Endothelial cell of umbilical vein (primary cell): ENCODE results near the gene JARID2. TPM values are rescaled to one million over a fixed set of nuclear protein-coding genes. Genes with fewer than 3 reads are reported as not detected.

Source experiments
- BruUV-seq: library from RNA; stranded (reverse); fragments of 400-500 nt; replicated peaks from 2 replicates; lab custom pipeline; 2021; lab: Mats Ljungman, UMichigan
- CTCF ChIA-PET: fragments of 300-600, 350-600 bp; sonication (Branson Sonifier 250); formaldehyde crosslinking; loops from one replicate; lab custom pipeline; 2021; ENCODE audit warnings: antibody characterized with exemption, inconsistent platforms; lab: Charles Lee
- POLR2A ChIA-PET: fragments of 300-600, 350-600 bp; sonication (Branson Sonifier 250); formaldehyde crosslinking; loops from one replicate; lab custom pipeline; 2021; ENCODE audit warnings: antibody characterized with exemption, inconsistent platforms; lab: Charles Lee
- DNase-seq: peaks from one replicate; pipeline ENCODE4 v3.0.0-alpha.2; 2011; ENCODE audit warnings: low read depth, low spot score
- FAIRE-seq: peaks from 2 replicates; lab custom pipeline; 2011; peaks lifted over from hg19 to GRCh38; lab: Jason Lieb, UNC
- H2AFZ ChIP-seq: 2 replicates; pipeline ENCODE4 v1.6.0; 2012; ENCODE audit warnings: low read depth, low read length, control low read depth, inconsistent platforms
- H3K27ac ChIP-seq: 2 replicates; pipeline ENCODE4 v1.5.1; 2011; ENCODE audit warnings: low read depth, mild to moderate bottlenecking, control low read depth, low read length, moderate library complexity; ENCODE audit not compliant: insufficient read depth
- H3K27me3 ChIP-seq, 2 experiments: 2 replicates each; pipeline versions ENCODE4 v1.6.0 to v1.6.1; 2011; ENCODE audit warnings: low read length in 2 of 2, mixed read lengths in 1 of 2; ENCODE audit not compliant: control insufficient read depth in 2 of 2, insufficient read depth in 2 of 2
- H3K36me3 ChIP-seq, 2 experiments: 2 replicates in 1 of 2; 3 replicates in 1 of 2; pipeline ENCODE4 v1.5.1; 2011; ENCODE audit warnings: low read length in 2 of 2, mild to moderate bottlenecking in 1 of 2, moderate library complexity in 1 of 2; ENCODE audit not compliant: control insufficient read depth in 2 of 2, insufficient read depth in 2 of 2; ENCODE audit errors: extremely low read depth in 1 of 2
- H3K4me1 ChIP-seq: 3 replicates; pipeline ENCODE4 v1.5.1; 2011; ENCODE audit warnings: mild to moderate bottlenecking, low read length; ENCODE audit not compliant: control insufficient read depth, insufficient read depth; ENCODE audit errors: extremely low read depth
- H3K4me2 ChIP-seq: 2 replicates; pipeline ENCODE4 v1.6.1; 2011; ENCODE audit warnings: low read length, control low read depth, mixed read lengths; ENCODE audit not compliant: insufficient read depth
- H3K4me3 ChIP-seq, 3 experiments: fragments of 200-600 bp in 1 of 3; sonication (generic), shearing (Covaris generic) in 1 of 3; replicated peaks in 1 of 3; 2 replicates each; pipeline ENCODE4 v1.5.1; 2011 to 2016; ENCODE audit warnings: control low read depth in 3 of 3, low read length in 3 of 3, mild to moderate bottlenecking in 2 of 3, inconsistent platforms in 1 of 3, low read depth in 1 of 3, moderate library complexity in 1 of 3; ENCODE audit not compliant: insufficient read depth in 1 of 3
- H3K79me2 ChIP-seq: 2 replicates; pipeline ENCODE4 v1.6.0; 2012; ENCODE audit warnings: low read length, inconsistent platforms; ENCODE audit not compliant: control insufficient read depth, insufficient read depth
- H3K9ac ChIP-seq: replicated peaks from 2 replicates; pipeline ENCODE3; 2011; ENCODE audit warnings: low read length, control low read depth; ENCODE audit not compliant: insufficient read depth; ENCODE audit errors: extremely low read depth
- H3K9me1 ChIP-seq: replicated peaks from 3 replicates; pipeline ENCODE4 v1.6.0; 2011; ENCODE audit warnings: mild to moderate bottlenecking, low read length; ENCODE audit not compliant: control insufficient read depth, insufficient read depth; ENCODE audit errors: extremely low read depth
- H3K9me3 ChIP-seq: replicated peaks from 2 replicates; pipeline ENCODE4 v1.5.1; 2012; ENCODE audit warnings: low read length, inconsistent platforms; ENCODE audit not compliant: control insufficient read depth, insufficient read depth
- H4K20me1 ChIP-seq: replicated peaks from 2 replicates; pipeline ENCODE3; 2011; ENCODE audit warnings: mild to moderate bottlenecking, low read length; ENCODE audit not compliant: control insufficient read depth, insufficient read depth; ENCODE audit errors: extremely low read depth
- CTCF ChIP-seq, 2 donors: IDR thresholded peaks; 1 replicate in 1 of 2; 2 replicates in 1 of 2; pipeline ENCODE4 v1.5.1; 2011; ENCODE audit warnings: low read length in 2 of 2, mild to moderate bottlenecking in 2 of 2, moderate library complexity in 2 of 2, control low read depth in 1 of 2, inconsistent platforms in 1 of 2, low read depth in 1 of 2; ENCODE audit not compliant: insufficient read depth in 1 of 2; ENCODE audit errors: extremely low read depth in 1 of 2
- EZH2 ChIP-seq: IDR thresholded peaks from 2 replicates; pipeline ENCODE4 v1.6.1; 2012; ENCODE audit warnings: borderline replicate concordance, low read depth, mild to moderate bottlenecking, moderate library complexity, low read length, inconsistent platforms; ENCODE audit not compliant: severe bottlenecking
- FOS ChIP-seq: IDR thresholded peaks from 2 replicates; pipeline ENCODE4 v1.6.1; 2011; ENCODE audit warnings: mild to moderate bottlenecking, low read length, moderate library complexity, borderline replicate concordance; ENCODE audit not compliant: insufficient read depth
- GATA2 ChIP-seq: IDR thresholded peaks from 2 replicates; pipeline ENCODE4 v1.7.0; 2011; ENCODE audit warnings: low read depth, mild to moderate bottlenecking, moderate library complexity, mixed read lengths, low read length; ENCODE audit not compliant: insufficient read length, insufficient read depth
- JUN ChIP-seq: IDR thresholded peaks from 2 replicates; pipeline ENCODE4 v1.6.1; 2011; ENCODE audit warnings: borderline replicate concordance, low read depth; ENCODE audit not compliant: insufficient read length, insufficient read depth
- MAX ChIP-seq: IDR thresholded peaks from 2 replicates; pipeline ENCODE4 v1.6.1; 2011; ENCODE audit not compliant: insufficient read depth, insufficient read length
- MYC ChIP-seq: IDR thresholded peaks from one replicate; pipeline ENCODE4 v1.6.1; 2011; ENCODE audit warnings: mild to moderate bottlenecking, low read depth, low read length
- POLR2A ChIP-seq: IDR thresholded peaks from 2 replicates; pipeline ENCODE4 v1.6.1; 2012; ENCODE audit warnings: low read depth, mild to moderate bottlenecking, control low read depth, low read length
- POLR2AphosphoS5 ChIP-seq: IDR thresholded peaks from 2 replicates; pipeline ENCODE4 v1.6.1; 2012; ENCODE audit warnings: low read depth, mild to moderate bottlenecking, control low read depth, low read length, moderate library complexity; ENCODE audit not compliant: insufficient read depth
- dilution Hi-C: fragments of 300-500 bp; cut with MboI; formaldehyde crosslinking; loops from one replicate; pipeline ENCODE4 v1.15.0; 2019; ENCODE audit warnings: low sequenced_read_pairs; ENCODE audit not compliant: extremely low pct_ligation_motif_present
- intact Hi-C: fragments of 100-400 bp; cut with micrococcal nuclease; formaldehyde crosslinking; loops from one replicate; pipeline ENCODE4 v1.10.0; 2022
- polyA plus RNA-seq, 4 experiments: library from polyadenylated mRNA; depleted of rRNA in 3 of 4; stranded (reverse) in 3 of 4; unstranded in 1 of 4; fragments of >200 nt; gene quantifications; 2 replicates each; pipeline versions ENCODE4 v1.2.1 to v1.2.3, GENCODE V29; 2011 to 2012; ENCODE audit warnings: missing spikeins in 1 of 4
- total RNA-seq: library from RNA; stranded (reverse); gene quantifications from 2 replicates; pipeline ENCODE4 v1.2.3, GENCODE V29; 2021

Gene JARID2
- total and polyA plus RNA-seq, 2 donors (not counting 3 experiments of a cell fraction or from before 2014, with no cell fraction given): 2.9 to 10.6 TPM

GRCh38 chr6:15376900-15377487 is 131.1 kb downstream of the JARID2 start:
- TF ChIP-seq FOS: no peak
- no peak for TF ChIP-seq GATA2
- no peak for TF ChIP-seq MYC
- TF ChIP-seq MAX: no peak
- no peak for TF ChIP-seq POLR2A
- TF ChIP-seq CTCF (IDR thresholded peaks at IDR 0.05; ENCODE audit: extremely low read depth in 1 of 2, insufficient read depth in 1 of 2, low read depth in 1 of 2, low read length in 2 of 2): no peak
- TF ChIP-seq EZH2: no peak
- TF ChIP-seq JUN: no peak
- TF ChIP-seq POLR2AphosphoS5: no peak
- FAIRE-seq: no peak
- ChIA-PET CTCF (interaction anchor here (0.6 to 0.9 kb wide), 2 partner anchors 11 to 1681 kb away, joined by 3 read pairs; no protein-coding TSS in a partner anchor), POLR2A (no interaction called here)
- DNase-seq: no peak
- no peak overlapping the region for H3K4me3 ChIP-seq
- no peak overlapping the region for H3K27ac ChIP-seq
- no peak overlapping the region for H2AFZ ChIP-seq
- no peak overlapping the region for H3K9ac ChIP-seq
- H3K4me2 ChIP-seq: no peak overlapping the region
- H4K20me1 ChIP-seq: no peaks in the 10 kb centered on the region
- intact Hi-C loops: no loop called here
- no peaks in the 10 kb centered on the region for H3K9me3 ChIP-seq
- no peaks in the 10 kb centered on the region for H3K36me3 ChIP-seq
- H3K79me2 ChIP-seq: no peaks in the 10 kb centered on the region
- BruUV-seq: no TSS peak
- no peaks in the 10 kb centered on the region for H3K9me1 ChIP-seq
- H3K4me1 ChIP-seq: no peaks in the 10 kb centered on the region
- no peaks in the 10 kb centered on the region for H3K27me3 ChIP-seq
- dilution Hi-C loops: no loop called here
